GM19328 (cell line): ENCODE measurements around the gene LTA4H.

ENCODE experiments used
- ATAC-seq: cut with Tn5 transposase; IDR thresholded peaks from one replicate; pipeline ENCODE4 v1.9.1; 2021; ENCODE audit warnings: mild to moderate bottlenecking, moderate library complexity; ENCODE audit not compliant: unreplicated experiment

LTA4H gene

DNA sequence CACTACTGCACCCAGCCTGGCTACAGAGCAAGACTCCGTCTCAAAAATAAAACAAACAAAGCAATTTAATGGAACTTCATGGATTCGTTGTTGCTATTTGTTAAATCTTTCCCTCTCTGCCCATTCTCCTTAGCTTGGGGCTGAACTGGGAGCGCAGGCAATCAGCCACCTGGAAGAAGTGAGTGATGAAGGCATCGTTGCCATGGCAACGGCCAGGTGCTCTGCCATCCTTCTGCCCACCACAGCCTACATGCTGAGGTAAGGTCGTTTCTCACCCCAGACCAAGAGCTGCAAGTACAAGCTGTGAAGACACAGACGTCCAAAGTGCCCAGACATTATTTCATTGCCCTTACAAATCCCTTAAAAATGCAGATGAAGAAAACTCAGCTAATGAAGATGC, 73.2 kb downstream of the LTA4H start:
- no peak for ATAC-seq

DNA sequence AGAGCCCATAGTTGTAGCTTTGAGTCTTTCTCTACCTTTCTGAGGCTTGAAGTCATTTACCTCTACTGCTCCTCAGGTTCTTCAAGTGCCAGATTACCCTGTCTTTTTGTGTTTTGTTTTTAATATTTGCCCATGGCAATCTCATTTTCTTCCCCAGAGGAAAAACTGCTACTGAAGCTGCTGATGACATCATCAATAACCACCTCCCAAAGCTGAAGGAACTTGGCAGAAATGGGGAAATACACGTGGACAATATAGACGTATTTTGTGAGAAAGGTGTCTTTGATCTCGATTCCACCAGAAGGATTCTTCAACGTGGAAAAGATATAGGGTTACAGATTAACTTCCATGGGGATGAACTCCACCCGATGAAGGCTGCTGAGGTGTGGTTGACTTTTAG, 75.1 kb downstream of the LTA4H start:
- no peak for ATAC-seq

DNA sequence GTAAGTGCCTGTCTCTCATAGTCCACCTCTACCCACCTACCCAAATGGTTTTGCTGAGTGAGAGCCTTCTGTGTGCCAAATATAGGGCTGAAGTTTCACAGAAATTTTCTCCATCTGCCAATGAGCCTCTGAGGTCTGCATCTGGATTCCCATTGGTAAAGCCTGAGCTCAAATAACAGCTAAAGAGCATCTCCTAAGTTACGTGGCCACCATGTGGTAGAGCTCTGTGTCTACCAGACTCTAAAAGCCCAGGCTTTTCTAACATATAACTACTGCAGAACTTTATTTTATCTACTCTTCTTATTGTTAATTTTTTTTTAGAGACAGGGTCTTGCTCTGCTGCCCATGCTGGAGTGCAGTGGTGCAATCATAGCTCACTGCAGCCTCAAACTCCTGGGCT, 76.3 kb downstream of the LTA4H start:
- ATAC-seq: no peak

DNA sequence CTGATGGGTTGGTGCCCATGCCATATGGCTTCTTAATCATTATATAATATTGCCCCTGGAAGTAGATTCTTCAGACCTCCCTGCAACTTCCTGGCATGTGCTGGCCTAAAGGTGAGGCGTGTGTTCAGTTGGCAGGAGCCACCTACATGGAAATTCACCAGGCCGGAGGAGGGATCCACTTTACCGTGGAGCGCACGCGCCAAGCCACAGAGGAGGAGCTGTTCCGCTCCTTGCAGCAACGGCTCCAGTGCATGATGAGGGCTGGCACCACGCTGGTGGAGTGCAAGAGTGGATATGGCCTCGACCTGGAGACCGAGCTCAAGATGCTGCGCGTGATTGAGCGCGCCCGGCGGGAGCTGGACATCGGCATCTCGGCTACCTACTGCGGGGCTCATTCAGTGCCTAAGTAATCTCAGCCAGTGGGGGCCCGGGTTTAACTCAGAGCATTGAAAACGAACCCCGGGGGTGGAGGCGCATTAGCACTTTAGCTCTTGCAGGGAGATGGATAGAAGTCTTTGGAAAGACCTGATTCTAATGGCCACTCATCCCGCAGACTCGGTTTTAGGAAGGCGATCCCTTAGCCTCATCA, 78.7 kb downstream of the LTA4H start:
- ATAC-seq: no peak

DNA sequence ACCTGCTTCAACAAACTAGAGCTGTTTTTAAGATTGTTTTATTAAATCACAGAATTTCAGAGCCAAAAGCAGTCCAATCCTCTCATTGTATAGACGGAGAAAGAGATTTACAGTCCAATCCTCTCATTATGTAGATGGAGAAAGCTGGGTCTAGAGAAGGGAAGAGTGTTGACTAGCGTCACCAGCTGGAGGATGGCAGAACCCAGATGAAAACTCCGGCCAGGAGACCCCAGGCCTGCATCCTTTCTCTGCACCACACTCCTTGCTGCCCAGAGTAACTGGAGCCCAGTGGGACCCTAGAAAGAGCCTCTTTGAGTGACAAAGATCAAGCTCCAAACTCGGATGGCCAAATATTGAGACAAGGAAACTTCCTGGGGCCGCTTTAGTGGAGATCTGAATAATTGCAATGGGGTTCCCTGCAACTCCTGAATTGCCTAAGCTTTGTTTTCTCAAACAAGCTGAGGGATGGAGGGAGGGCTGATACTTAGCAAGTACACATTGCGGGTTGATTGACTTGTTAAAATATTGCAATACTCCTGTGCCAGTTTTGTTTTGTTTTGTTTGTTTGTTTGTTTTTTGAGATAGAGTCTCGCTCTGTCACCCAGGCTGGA, 79.7 kb downstream of the LTA4H start:
- no peak for ATAC-seq

DNA sequence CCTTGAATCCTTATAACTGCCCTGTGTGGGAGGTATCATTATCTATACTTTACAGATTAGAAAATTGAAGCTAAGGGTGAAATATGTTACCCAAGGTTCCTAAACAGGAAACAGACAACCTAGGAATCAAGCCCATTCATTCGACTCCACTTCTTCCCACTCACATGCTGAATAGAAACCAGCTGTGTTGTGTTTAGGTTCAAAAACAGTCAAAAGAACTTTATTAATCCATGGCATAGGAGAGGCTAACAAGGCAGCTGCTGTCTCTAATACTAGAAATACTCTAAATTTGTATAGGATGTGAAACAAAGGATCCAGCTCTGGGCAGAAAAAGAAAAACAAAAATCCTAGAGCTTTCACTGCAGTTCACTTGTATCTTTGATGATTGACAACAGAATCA, 82.4 kb downstream of the LTA4H start:
- ATAC-seq: no peak

DNA sequence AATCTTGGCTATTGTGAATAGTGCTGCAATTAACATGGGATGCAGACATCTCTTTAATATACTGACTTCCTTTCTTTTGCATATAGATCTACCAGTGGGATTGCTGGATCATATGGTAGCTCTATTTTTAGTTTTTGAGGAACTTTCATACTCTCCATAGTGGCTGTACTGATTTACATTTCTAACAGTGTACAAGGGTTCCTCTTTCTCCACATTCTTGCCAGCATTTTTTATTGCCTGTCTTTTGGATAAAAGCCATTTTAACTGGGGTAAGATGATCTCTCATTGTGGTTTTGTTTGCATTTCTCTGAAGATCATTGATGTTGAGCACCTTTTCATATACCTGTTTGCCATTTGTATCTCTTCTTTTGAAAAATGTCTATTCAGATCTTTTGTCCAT, 83.9 kb downstream of the LTA4H start:
- ATAC-seq: no peak
